Activated naive CD4-positive, alpha-beta T cell treated with anti-CD3 and anti-CD28 coated beads, Interleukin-2, amount 10 ng/mL, durations not matched to agents 7 days and 5 days (primary cell): ENCODE data around the gene MTIF2.
"Not testable (repeated sequence)": the region's sequence is repeated elsewhere in the genome, so short reads cannot be mapped to it uniquely, and the experiment has no call there.

Experiments used
- CTCF ChIA-PET: fragments of 350-600 bp; sonication (Branson Sonifier 250); formaldehyde crosslinking; loops from one replicate; lab custom pipeline; 2021; ENCODE audit warnings: antibody characterized with exemption; lab: Charles Lee
- DNase-seq: peaks from one replicate; pipeline ENCODE4 v3.0.0-alpha.2; 2020
- H3K27ac Mint-ChIP-seq: one replicate; pipeline ENCODE4 v1.8.0; 2021; ENCODE audit warnings: mild to moderate bottlenecking, moderate library complexity, mixed read lengths
- H3K27me3 Mint-ChIP-seq: one replicate; pipeline ENCODE4 v1.8.0; 2021; ENCODE audit warnings: mild to moderate bottlenecking, mixed read lengths
- H3K36me3 Mint-ChIP-seq: one replicate; pipeline ENCODE4 v1.8.0; 2021; ENCODE audit warnings: mixed read lengths
- H3K4me1 Mint-ChIP-seq: one replicate; pipeline ENCODE4 v1.8.0; 2021; ENCODE audit warnings: mixed read lengths
- H3K4me3 Mint-ChIP-seq: one replicate; pipeline ENCODE4 v1.8.0; 2021; ENCODE audit warnings: mild to moderate bottlenecking, moderate library complexity, mixed read lengths
- H3K9me3 Mint-ChIP-seq: one replicate; pipeline ENCODE4 v1.8.0; 2021; ENCODE audit warnings: mixed read lengths

The MTIF2 gene

DNA sequence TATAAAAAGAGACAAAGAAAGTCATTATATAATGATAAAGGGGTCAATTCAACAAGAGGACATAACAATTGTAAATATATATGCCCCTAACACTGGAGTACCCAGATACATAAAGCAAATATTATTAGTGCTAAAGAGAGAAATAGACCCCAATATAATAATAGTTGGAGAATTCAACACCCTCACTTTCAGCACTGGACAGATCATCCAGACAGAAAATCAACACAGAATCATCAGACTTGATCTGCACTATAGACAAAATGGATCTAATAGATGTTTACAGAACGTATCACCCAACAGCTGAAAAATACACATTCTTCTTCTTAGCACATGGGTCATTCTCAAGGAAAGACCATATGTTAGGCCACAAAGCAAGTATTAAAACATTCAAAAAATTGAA, 68.6 kb downstream of the MTIF2 start:
- Mint-ChIP-seq H3K4me3 (no peak overlapping the region), H3K27ac (no peak overlapping the region), H3K36me3 (peaks cover 27% of the 10 kb centered on the region), H3K9me3 (peaks cover 2% of the 10 kb centered on the region), H3K4me1 (no peaks in the 10 kb centered on the region), H3K27me3 (no peaks in the 10 kb centered on the region)
- no peak for DNase-seq
- CTCF ChIA-PET = no interaction called here

DNA sequence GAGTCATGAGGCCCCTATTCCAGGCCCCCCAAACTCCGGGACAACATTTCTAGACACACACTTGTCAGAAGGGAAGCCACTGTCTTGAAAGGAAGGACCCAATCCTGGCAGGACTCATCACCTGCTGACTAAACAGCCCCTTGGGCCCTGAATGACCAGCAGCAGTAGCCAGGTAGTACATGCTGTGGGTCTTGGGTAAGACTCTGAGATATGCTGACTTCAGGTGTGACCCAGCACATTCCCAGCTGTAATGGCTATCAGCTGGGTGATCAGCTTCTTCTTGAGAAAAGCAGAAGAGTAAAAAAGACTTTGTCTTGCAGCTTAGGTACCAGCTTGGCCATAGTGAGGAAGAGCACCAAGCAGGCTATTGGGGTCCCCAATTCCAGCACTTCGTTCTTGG, 72.5 kb downstream of the MTIF2 start:
- DNase-seq = no peak
- Mint-ChIP-seq H3K4me3 (no peak overlapping the region), H3K9me3 (no peaks in the 10 kb centered on the region), H3K27ac (no peak overlapping the region), H3K4me1 (no peaks in the 10 kb centered on the region), H3K27me3 (no peaks in the 10 kb centered on the region), H3K36me3 (peaks cover 19% of the 10 kb centered on the region)
- CTCF ChIA-PET = no interaction called here

GRCh38 chr2:55191888-55192287, 77.1 kb downstream of the MTIF2 start:
- H3K4me1 Mint-ChIP-seq, H3K4me3 Mint-ChIP-seq, H3K27ac Mint-ChIP-seq, H3K9me3 Mint-ChIP-seq, CTCF ChIA-PET, H3K27me3 Mint-ChIP-seq, H3K36me3 Mint-ChIP-seq, DNase-seq: not testable (repeated sequence)

GRCh38 chr2:55186837-55187236, 82.2 kb downstream of the MTIF2 start:
- CTCF ChIA-PET, H3K4me3 Mint-ChIP-seq, H3K4me1 Mint-ChIP-seq, H3K27me3 Mint-ChIP-seq, H3K27ac Mint-ChIP-seq, H3K9me3 Mint-ChIP-seq, H3K36me3 Mint-ChIP-seq, DNase-seq: not testable (repeated sequence)
